ENCODE data around the gene GPR153.

DNA sequence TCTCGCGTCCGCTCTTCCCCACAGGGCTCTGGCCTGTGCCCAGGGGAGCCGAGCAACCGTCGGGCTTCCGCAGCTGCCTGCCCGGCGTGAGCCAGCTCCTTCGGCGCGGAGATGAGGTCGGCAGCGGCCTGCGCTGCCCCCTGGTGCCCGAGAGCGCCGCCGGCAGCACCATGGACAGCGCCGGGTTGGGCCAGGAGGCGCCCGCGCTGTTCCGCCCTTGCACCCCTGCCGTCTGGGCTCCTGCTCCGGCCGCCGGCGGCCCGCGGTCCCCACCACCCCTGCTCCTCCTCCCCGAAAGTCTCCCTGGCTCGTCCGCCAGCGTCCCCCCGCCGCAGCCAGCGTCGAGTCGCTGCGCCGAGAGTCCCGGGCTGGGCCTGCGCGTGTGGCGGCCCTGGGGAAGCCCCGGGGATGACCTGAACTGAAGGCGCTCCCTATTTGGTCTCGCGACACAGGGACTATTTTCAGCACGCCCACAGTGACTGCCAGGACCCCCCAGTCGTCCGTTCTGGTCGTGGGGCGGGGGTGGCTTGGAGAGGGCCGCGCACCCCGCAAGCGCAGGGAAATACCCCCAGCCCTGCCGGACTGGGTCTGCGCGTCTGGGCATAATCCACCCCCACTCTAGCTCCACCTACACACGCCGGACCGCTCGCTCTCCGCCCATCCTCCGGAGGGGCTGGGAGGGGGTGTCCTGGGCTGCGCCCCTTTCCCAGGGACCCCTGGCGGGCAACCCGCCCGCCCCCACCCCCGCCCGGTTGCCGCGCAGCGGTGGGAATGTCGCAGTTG is 15.6 kb downstream of the GPR153 start:
- TF ChIP-seq YY1 (IDR thresholded peaks at IDR 0.05; ENCODE audit: insufficient read depth, insufficient read length) (no peak), SUZ12 (IDR thresholded peaks at IDR 0.05; ENCODE audit: extremely low read depth, insufficient read depth, insufficient read length) (no peak)

Measured in NT2/D1 (cell line).